B cell (primary cell): ENCODE results near the gene ERGIC1. TPM values are rescaled to one million over a fixed set of nuclear protein-coding genes. Genes with fewer than 3 reads are reported as not detected.

Experiments
- ATAC-seq: fragments of 200-7000 bp; cut with Tn5 transposase; one replicate; pipeline ENCODE4 v1.10.0; 2021; ENCODE audit warnings: low read depth, mild to moderate bottlenecking, moderate number of reproducible peaks, moderate library complexity
- CTCF ChIA-PET: fragments of 350-600 bp; sonication (Branson Sonifier 250); formaldehyde crosslinking; loops from one replicate; lab custom pipeline; 2021; ENCODE audit warnings: antibody characterized with exemption, inconsistent platforms; lab: Charles Lee
- POLR2A ChIA-PET: fragments of 350-600 bp; sonication (Branson Sonifier 250); formaldehyde crosslinking; loops from one replicate; lab custom pipeline; 2021; ENCODE audit warnings: antibody characterized with exemption; lab: Charles Lee
- DNase-seq: peaks from one replicate; pipeline ENCODE4 v3.0.0; 2013
- H2AFZ ChIP-seq: 2 replicates; pipeline ENCODE4 v1.6.1; 2012; ENCODE audit warnings: mild to moderate bottlenecking, low read depth, low read length; ENCODE audit not compliant: insufficient read depth, poor library complexity, severe bottlenecking
- H3K27ac ChIP-seq, 2 donors: 1 replicate in 1 of 2; 2 replicates in 1 of 2; pipeline ENCODE4 v1.5.1; 2012 to 2013; ENCODE audit warnings: low read length in 2 of 2, mild to moderate bottlenecking in 2 of 2, moderate library complexity in 1 of 2
- H3K27me3 ChIP-seq, 4 experiments: fragments of 200-600 bp in 1 of 4; sonication (generic) in 1 of 4; replicated peaks in 1 of 4; 1 replicate in 2 of 4; 2 replicates in 2 of 4; pipeline versions ENCODE4 v1.6.1 to v1.7.0; 2013 to 2016; ENCODE audit warnings: low read length in 3 of 4, mild to moderate bottlenecking in 2 of 4, mixed read lengths in 1 of 4, moderate library complexity in 1 of 4; ENCODE audit not compliant: insufficient read depth in 4 of 4, control insufficient read depth in 3 of 4; ENCODE audit errors: control extremely low read depth in 1 of 4
- H3K36me3 ChIP-seq, 2 experiments: replicated peaks in 1 of 2; 1 replicate in 1 of 2; 2 replicates in 1 of 2; pipeline versions ENCODE4 v1.6.1 to v1.7.1; 2013; ENCODE audit warnings: low read length in 1 of 2; ENCODE audit not compliant: insufficient read depth in 2 of 2, control insufficient read depth in 1 of 2; ENCODE audit errors: control extremely low read depth in 1 of 2, extremely low read depth in 1 of 2
- H3K4me1 ChIP-seq, 2 donors: fragments of 200-600 bp in 1 of 2; sonication (generic) in 1 of 2; 1 replicate in 1 of 2; 2 replicates in 1 of 2; pipeline versions ENCODE4 v1.5.1 to v1.6.1; 2013 to 2017; ENCODE audit warnings: low read length in 2 of 2; ENCODE audit not compliant: control insufficient read depth in 2 of 2, insufficient read depth in 2 of 2
- H3K4me2 ChIP-seq: replicated peaks from 2 replicates; pipeline ENCODE3; 2012; ENCODE audit warnings: mild to moderate bottlenecking, low read depth, low read length; ENCODE audit not compliant: poor library complexity, severe bottlenecking
- H3K4me3 ChIP-seq, 5 experiments: fragments of 200-600 bp in 1 of 5; sonication (generic) in 1 of 5; 1 replicate in 3 of 5; 2 replicates in 2 of 5; pipeline versions ENCODE4 v1.5.1 to v1.7.0; 2011 to 2016; ENCODE audit warnings: low read length in 4 of 5, mild to moderate bottlenecking in 4 of 5, low read depth in 2 of 5, control low read depth in 1 of 5, moderate library complexity in 1 of 5; ENCODE audit not compliant: insufficient read depth in 1 of 5; ENCODE audit errors: control extremely low read depth in 1 of 5, extremely low read depth in 1 of 5
- H3K79me2 ChIP-seq: fragments of 200-600 bp; sonication (generic); one replicate; pipeline ENCODE4 v1.6.0; 2016; ENCODE audit warnings: low read length; ENCODE audit not compliant: control insufficient read depth, insufficient read depth
- H3K9ac ChIP-seq: fragments of 200-600 bp; sonication (generic); 2 replicates; pipeline ENCODE4 v1.6.1; 2017; ENCODE audit warnings: mild to moderate bottlenecking, low read length, moderate library complexity
- H3K9me3 ChIP-seq, 3 donors: one replicate each; pipeline versions ENCODE4 v1.6.1 to v1.7.1; 2013; ENCODE audit warnings: low read length in 2 of 3; ENCODE audit not compliant: control insufficient read depth in 2 of 3, insufficient read depth in 1 of 3; ENCODE audit errors: control extremely low read depth in 1 of 3
- H4K20me1 ChIP-seq: 2 replicates; pipeline ENCODE4 v1.6.0; 2012; ENCODE audit warnings: mild to moderate bottlenecking, low read length; ENCODE audit not compliant: insufficient read depth, control insufficient read depth, poor library complexity, severe bottlenecking
- H3K27ac Mint-ChIP-seq: one replicate; pipeline ENCODE4 v1.8.0; 2021; ENCODE audit warnings: mixed read lengths
- H3K27me3 Mint-ChIP-seq: one replicate; pipeline ENCODE4 v1.8.0; 2021; ENCODE audit warnings: mixed read lengths
- H3K4me1 Mint-ChIP-seq: one replicate; pipeline ENCODE4 v1.8.0; 2021; ENCODE audit warnings: mixed read lengths
- H3K4me3 Mint-ChIP-seq: one replicate; pipeline ENCODE4 v1.8.0; 2021; ENCODE audit warnings: mixed read lengths
- H3K9me3 Mint-ChIP-seq: one replicate; pipeline ENCODE4 v1.8.0; 2022; ENCODE audit warnings: mixed read lengths; ENCODE audit not compliant: insufficient read depth
- EZH2 ChIP-seq: IDR thresholded peaks from 2 replicates; pipeline ENCODE4 v1.6.1; 2012; ENCODE audit warnings: borderline replicate concordance, low read depth, mild to moderate bottlenecking, moderate library complexity, low read length; ENCODE audit not compliant: insufficient read depth, poor library complexity, severe bottlenecking
- WGBS: methylation state at CpG from one replicate; pipeline ENCODE4 v1.1.5; 2013; ENCODE audit warnings: missing lambda C conversion rate; ENCODE audit not compliant: insufficient coverage; 5-methylcytosine and 5-hydroxymethylcytosine counted together
- intact Hi-C: fragments of 100-400 bp; cut with micrococcal nuclease; formaldehyde crosslinking; loops from one replicate; pipeline ENCODE4 v1.10.0; 2022
- polyA plus RNA-seq: library from polyadenylated mRNA; depleted of rRNA; stranded (reverse); fragments of >200 nt; gene quantifications from 2 replicates; pipeline ENCODE4 v1.2.3, GENCODE V29; 2012
- total RNA-seq, 2 donors: library from RNA; stranded (reverse); fragments of 120-200 nt in 1 of 2; gene quantifications; 1 replicate in 1 of 2; 2 replicates in 1 of 2; pipeline versions ENCODE4 v1.2.3 to v1.2.4, GENCODE V29; 2013 to 2022
- TF ChIP-seq, protein P1 (sequence below): fragments of 200-600 bp; IDR thresholded peaks from one replicate; pipeline ENCODE4 v1.8.0; 2022; ENCODE audit warnings: antibody characterized with exemption, mild to moderate bottlenecking

Gene ERGIC1
- total and polyA plus RNA-seq, 2 donors (not counting 1 experiment from before 2014, with no cell fraction given): 86.3 to 140 TPM

DNA sequence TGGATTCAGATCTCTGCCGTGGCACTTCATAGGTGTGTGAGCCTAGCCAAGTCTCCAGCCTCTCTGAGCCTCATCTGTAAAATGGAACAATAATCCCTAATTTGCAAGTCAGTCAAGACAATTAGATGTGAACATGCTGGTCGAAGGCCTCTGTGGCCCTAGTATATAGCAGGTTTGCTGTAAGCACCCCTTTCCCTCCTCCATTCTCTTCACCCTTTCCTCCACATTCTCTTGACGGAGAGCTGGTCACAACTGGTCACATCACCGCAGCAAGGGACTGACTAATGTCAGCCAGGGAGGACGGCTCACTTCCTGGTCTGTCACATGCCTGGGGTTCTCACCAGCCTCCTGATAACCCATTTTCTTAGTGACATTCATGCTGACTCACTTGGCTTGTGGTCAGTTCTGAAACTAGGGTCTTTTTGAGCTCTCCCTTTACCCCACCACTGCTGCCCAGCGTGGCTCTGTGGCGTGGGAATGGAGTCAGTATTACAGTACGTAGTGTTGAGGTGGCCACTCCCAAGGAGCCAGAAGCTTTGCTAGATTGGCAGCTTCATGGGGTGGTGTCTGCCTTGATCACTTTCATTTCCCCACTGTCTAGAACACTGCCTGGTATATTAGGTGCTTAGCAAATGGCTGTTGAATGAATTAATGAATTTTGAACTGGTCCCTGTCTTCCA is 47.8 kb downstream of the ERGIC1 start:
- no peak overlapping the region for H2AFZ ChIP-seq
- peaks cover 8 to 30% of the 10 kb centered on the region in 2 experiments for H3K36me3 ChIP-seq
- ATAC-seq (peak; percentile 31), DNase-seq (peak; percentile 31)
- peaks cover 0 to 3% (median 0%) of the 10 kb centered on the region in 3 donors for H3K9me3 ChIP-seq
- H3K4me2 ChIP-seq: peak overlapping the region; percentile 5
- H4K20me1 ChIP-seq: peaks cover 77% of the 10 kb centered on the region
- intact Hi-C loops: no loop called here
- CTCF ChIA-PET: interaction anchor here (2.3 kb wide), 1 partner anchor 110 kb away, joined by 11 read pairs; no protein-coding TSS in a partner anchor
- Mint-ChIP-seq H3K27me3 (no peaks in the 10 kb centered on the region), H3K4me1 (peaks cover 31% of the 10 kb centered on the region), H3K9me3 (no peaks in the 10 kb centered on the region), H3K27ac (peak overlapping the region; percentile 78), H3K4me3 (no peak overlapping the region)
- H3K9ac ChIP-seq: no peak overlapping the region
- WGBS: 73% methylated on average over 4 of the region's 8 CpGs
- TF ChIP-seq, protein P1, sequence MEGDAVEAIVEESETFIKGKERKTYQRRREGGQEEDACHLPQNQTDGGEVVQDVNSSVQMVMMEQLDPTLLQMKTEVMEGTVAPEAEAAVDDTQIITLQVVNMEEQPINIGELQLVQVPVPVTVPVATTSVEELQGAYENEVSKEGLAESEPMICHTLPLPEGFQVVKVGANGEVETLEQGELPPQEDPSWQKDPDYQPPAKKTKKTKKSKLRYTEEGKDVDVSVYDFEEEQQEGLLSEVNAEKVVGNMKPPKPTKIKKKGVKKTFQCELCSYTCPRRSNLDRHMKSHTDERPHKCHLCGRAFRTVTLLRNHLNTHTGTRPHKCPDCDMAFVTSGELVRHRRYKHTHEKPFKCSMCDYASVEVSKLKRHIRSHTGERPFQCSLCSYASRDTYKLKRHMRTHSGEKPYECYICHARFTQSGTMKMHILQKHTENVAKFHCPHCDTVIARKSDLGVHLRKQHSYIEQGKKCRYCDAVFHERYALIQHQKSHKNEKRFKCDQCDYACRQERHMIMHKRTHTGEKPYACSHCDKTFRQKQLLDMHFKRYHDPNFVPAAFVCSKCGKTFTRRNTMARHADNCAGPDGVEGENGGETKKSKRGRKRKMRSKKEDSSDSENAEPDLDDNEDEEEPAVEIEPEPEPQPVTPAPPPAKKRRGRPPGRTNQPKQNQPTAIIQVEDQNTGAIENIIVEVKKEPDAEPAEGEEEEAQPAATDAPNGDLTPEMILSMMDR: no peak
- TF ChIP-seq EZH2: no peak
- H3K4me3 ChIP-seq: no peak overlapping the region
- H3K79me2 ChIP-seq: peaks cover 99% of the 10 kb centered on the region
- peak overlapping the region in 1 of 2 donors; percentile 65 for H3K27ac ChIP-seq
- POLR2A ChIA-PET: interaction anchor here (1.1 to 2.0 kb wide), 2 partner anchors 46 to 110 kb away, joined by 3 to 5 read pairs; no protein-coding TSS in a partner anchor
- H3K27me3 ChIP-seq: no peaks in the 10 kb centered on the region
- peaks cover 5 to 7% of the 10 kb centered on the region in 2 donors for H3K4me1 ChIP-seq

DNA sequence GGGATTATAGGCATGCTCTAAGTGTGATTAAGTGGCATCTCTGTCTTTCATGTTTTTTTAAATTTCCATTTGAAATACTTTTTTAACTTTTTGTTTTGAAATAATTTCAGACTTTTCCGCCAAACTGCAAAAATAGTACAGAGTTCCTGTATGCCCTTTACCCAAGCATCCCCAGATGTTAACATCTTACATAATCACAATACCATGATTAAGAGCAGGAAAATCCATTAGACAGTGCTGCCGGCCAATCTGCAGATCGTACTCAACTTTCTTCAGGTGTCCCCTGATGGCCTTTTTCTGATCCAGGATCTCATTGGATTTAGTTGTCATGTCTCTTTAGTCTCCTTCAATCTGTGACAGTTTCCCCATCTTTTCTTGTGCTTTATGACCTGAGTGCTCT is 49.0 kb downstream of the ERGIC1 start:
- no peak for TF ChIP-seq EZH2
- TF ChIP-seq, protein P1: no peak
- DNase-seq (no peak), ATAC-seq (no peak)
- peaks cover 78% of the 10 kb centered on the region for H4K20me1 ChIP-seq
- H3K9me3 ChIP-seq: peaks cover 0 to 3% (median 0%) of the 10 kb centered on the region in 3 donors
- no peak overlapping the region for H3K4me2 ChIP-seq
- ChIA-PET POLR2A (interaction anchor here (1.1 kb wide), 1 partner anchor 48 kb away, joined by 3 read pairs; no protein-coding TSS in a partner anchor), CTCF (interaction anchor here (1.3 to 2.3 kb wide), 2 partner anchors 23 to 111 kb away, joined by 3 to 11 read pairs; no protein-coding TSS in a partner anchor)
- no peaks in the 10 kb centered on the region for H3K27me3 ChIP-seq
- Mint-ChIP-seq H3K4me1 (peaks cover 23% of the 10 kb centered on the region), H3K27ac (peak overlapping the region; percentile 48), H3K27me3 (no peaks in the 10 kb centered on the region), H3K9me3 (no peaks in the 10 kb centered on the region), H3K4me3 (no peak overlapping the region)
- H3K27ac ChIP-seq: peak overlapping the region in 1 of 2 donors; percentile 65
- H2AFZ ChIP-seq: no peak overlapping the region
- no peak overlapping the region for H3K4me3 ChIP-seq
- intact Hi-C loops: no loop called here
- peaks cover 6 to 31% of the 10 kb centered on the region in 2 experiments for H3K36me3 ChIP-seq
- H3K79me2 ChIP-seq: peaks cover 92% of the 10 kb centered on the region
- H3K4me1 ChIP-seq: peaks cover 5 to 7% of the 10 kb centered on the region in 2 donors
- 92% methylated on average over 3 of the region's 3 CpGs for WGBS
- no peak overlapping the region for H3K9ac ChIP-seq
